GM12801 (cell line): Measurements from ENCODE around the gene BPNT1.

ENCODE experiments used
- TF ChIP-seq, protein P1 (sequence below): IDR thresholded peaks from one replicate; pipeline ENCODE4 v1.5.1; 2011; ENCODE audit warnings: control low read depth; ENCODE audit not compliant: insufficient read length; ENCODE audit errors: extremely low read depth

The BPNT1 gene

DNA sequence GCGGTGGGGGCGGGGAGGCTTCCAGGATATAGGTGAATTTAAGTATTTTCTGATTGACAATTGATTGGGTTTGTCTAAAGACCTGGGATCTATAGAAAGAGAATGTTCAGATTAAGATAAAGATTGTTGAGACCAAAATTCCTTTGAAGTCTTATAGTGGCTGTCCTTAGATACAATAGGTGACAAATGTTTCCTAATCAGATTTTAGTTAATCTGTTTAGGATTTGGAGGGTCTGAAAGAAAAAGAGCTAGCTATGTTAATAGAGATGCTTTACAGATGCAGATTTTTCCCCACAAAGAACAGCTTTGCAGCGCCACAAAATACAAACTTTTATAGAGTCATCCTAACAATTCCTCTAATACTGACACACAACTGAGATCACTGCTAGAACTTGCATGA, 28.7 kb downstream of the BPNT1 start:
- TF ChIP-seq, protein P1, sequence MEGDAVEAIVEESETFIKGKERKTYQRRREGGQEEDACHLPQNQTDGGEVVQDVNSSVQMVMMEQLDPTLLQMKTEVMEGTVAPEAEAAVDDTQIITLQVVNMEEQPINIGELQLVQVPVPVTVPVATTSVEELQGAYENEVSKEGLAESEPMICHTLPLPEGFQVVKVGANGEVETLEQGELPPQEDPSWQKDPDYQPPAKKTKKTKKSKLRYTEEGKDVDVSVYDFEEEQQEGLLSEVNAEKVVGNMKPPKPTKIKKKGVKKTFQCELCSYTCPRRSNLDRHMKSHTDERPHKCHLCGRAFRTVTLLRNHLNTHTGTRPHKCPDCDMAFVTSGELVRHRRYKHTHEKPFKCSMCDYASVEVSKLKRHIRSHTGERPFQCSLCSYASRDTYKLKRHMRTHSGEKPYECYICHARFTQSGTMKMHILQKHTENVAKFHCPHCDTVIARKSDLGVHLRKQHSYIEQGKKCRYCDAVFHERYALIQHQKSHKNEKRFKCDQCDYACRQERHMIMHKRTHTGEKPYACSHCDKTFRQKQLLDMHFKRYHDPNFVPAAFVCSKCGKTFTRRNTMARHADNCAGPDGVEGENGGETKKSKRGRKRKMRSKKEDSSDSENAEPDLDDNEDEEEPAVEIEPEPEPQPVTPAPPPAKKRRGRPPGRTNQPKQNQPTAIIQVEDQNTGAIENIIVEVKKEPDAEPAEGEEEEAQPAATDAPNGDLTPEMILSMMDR: no peak

DNA sequence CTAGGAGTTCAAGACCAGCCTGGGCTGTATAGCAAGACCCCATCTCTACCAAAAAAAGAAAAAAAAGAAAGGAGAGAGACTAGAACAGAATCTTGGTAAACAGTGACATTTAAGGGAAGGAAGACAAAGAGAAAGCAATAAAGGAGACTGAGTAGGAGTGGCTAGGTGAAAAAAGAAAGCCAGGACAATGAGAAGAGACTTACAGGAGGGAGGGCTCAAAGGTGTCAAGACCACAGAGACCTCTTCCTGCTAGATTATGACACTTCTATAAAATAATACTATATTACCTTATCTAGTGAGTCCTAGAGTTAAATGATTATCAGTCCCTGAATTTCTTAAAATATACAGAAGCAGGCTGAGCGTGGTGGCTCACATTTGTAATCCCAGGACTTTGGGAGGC, 33.2 kb downstream of the BPNT1 start:
- TF ChIP-seq, protein P1: no peak

DNA sequence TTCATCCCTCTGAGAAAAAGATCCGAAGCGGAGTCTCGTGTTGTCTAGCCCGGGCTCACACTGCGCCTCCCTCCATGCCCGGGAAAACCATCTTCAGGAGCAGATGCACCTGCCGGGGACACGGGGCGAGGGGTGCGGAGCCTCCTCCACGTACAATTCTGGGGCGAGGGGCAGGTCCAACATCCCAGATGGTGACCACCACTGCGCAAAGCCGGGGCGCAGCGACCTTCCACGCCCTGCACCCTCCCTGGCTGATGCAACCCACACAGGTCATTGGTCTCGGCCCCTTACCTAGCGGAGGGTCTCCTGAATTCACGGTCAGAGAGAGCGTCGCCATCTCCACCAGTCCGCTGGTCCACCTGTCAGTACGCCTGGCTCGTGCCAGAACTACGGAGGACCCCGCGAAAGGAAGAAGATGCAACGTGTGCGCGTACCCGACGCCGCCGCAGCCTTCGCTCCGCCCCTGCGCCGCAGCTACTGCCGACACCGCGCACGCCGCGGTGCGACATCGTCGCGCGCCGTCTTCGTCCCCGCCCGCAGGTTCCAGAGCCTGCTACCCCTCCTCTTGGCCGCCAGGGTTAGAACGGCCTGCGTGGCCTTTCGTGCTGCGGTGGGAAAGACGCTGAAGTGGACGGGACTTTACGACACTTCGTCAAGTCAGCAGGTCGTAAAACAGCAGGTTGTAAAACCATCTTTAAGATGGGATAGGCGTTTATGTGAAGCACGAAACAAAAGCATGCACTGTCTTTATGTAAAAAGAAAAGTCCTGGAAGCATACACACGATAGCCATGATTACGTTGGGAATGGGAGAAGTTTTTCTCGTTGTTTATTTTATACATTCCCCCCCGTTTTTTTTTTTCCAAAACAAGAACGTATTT, 43.3 kb downstream of the BPNT1 start, which contains the start of gene EPRS1:
Gene EPRS1, minus strand, starts transcription at position 454 of the 879 bp plus-strand sequence. Its CDS starts 117 bp downstream, at position 337.
- TF ChIP-seq, protein P1: no peak

DNA sequence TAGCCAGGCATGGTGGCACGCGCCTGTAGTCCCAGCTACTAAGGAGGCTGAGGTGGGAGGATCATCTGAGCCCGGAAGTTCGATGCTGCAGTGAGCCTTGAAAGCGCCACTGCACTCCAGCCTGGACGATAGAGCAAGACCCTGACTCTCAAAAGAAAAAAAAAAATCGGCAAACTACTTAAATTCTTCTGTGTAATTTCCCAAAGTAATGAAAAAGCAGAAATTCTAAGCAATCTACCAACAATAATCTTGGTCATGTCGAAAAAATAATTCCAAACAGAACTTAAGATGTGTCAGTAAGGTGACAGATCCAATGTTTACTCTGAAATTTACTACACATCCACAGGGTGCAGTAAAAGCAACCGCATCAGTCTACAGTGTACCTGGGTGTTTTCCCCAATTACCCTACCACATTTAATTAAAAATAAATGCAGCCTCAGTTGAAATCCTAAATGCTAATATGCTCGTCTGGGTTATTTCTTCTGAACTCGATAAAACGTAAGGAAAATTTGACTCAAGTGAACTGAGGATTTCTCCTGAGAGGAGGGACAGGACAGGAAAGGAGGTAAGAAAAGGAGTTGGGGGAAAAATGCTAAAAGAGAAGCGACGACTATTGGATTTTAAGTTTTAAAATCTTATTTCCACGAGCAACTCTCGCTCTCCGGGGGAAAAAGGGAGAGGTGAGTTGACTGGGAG, 44.1 kb downstream of the BPNT1 start:
- TF ChIP-seq, protein P1: no peak

DNA sequence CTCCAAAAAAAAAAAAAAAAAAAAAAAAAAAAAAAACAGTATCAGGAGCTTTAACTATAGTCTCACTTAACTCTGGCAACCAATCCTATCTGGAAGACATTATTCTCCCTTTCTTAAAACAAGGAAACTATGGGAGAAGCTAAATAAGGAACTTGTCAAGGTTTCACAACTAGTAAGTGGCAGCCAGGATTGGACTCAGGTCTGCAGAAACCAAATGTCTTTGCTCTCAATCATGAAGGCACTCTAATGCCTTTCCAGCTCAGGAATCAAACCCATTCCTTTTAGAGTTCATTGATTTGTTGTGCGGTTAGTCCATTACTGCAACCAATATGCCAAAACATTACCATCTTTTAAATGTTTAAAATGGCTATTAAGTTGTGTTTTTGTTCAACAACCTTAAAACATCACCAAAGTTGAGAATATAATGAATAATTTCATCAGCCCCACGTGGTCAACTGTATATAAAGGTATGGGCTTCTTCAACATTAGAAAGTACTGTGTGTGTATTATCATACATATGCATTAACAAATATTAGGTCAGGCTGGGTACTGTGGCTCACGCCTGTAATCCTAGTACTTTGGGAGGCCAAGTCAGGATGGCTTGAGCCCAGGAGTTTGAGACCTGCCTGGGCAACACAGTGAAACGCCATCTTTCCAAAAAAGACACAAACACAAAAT, 44.8 kb downstream of the BPNT1 start:
- TF ChIP-seq, protein P1: no peak

DNA sequence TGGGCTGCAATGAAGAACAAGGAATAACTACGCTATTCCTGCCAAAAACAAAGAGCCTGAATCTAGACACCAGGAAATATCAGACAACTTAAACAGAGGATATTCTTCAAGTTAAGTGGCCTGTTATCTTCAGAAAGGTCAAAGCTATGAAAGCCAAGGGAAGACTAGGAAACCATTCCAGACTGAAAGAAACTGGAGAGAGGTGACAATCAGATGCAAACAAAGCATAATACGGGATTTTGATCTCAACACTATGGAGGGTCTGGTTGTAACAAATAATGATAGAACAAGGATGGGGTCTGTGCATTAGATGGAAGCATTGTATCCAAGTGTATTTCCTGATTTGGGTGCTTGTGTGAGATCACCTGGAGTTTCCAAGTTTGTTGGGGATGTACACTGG, 45.9 kb downstream of the BPNT1 start:
- TF ChIP-seq, protein P1: no peak

DNA sequence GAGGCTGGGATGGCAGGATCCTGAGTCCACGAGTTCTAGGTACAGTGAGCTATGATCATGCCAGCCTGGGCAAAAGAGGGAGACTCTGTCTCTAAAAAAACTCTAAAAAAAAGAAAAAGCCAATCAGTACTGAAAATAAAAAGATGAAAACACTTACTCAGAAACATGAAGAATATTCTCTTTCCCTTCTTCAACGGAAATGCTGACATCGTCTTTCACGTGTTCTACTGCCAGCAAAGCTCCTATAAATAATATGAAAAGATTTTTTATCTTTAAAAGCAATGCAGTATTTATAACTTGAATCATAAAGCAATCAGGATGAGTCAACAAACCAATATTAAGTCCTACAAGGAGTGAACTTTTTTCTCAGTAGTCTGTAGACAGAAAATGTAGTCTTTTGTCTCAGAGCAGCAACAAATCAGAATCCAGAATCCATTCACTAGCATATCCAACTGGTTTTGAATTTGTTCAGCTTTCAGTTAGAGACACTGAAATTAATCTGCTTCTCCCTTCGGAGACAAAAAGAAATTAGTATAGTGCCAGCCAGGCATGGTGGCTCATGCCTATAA, 49.5 kb downstream of the BPNT1 start:
- TF ChIP-seq, protein P1: no peak
